GM15510 (cell line): ENCODE results near the gene COPZ2.

Experiments
- POLR2A ChIP-seq: IDR thresholded peaks from 3 replicates; pipeline ENCODE4 v1.6.1; 2011; ENCODE audit warnings: borderline replicate concordance; ENCODE audit not compliant: insufficient read length; ENCODE audit errors: extremely low read depth

Gene COPZ2

GRCh38 chr17:48056246-48056745 is 18.7 kb upstream of the COPZ2 start:
- TF ChIP-seq POLR2A, result no peak

- peak; percentile 50 for TF ChIP-seq POLR2A
Observed at GRCh38 chr17:48055531-48056245, 18.1 kb upstream of the COPZ2 start.

- TF ChIP-seq POLR2A, result no peak
Observed at GRCh38 chr17:48054238-48055185, 16.9 kb upstream of the COPZ2 start.

GRCh38 chr17:48053758-48054237 is 16.2 kb upstream of the COPZ2 start:
- TF ChIP-seq POLR2A, result no peak

GRCh38 chr17:48052956-48053757 is 15.6 kb upstream of the COPZ2 start:
- TF ChIP-seq POLR2A, result no peak

- no peak for TF ChIP-seq POLR2A
Observed at GRCh38 chr17:48051706-48052486, 14.3 kb upstream of the COPZ2 start.

- no peak for TF ChIP-seq POLR2A
Observed at GRCh38 chr17:48051283-48051682, 13.7 kb upstream of the COPZ2 start.

GRCh38 chr17:48048384-48049126 is 11.0 kb upstream of the COPZ2 start:
- TF ChIP-seq POLR2A, result peak; percentile 76

GRCh38 chr17:48047741-48048383 is 10.3 kb upstream of the COPZ2 start, which contains the start of gene NFE2L1:
NFE2L1 (plus strand) TSS chr17:48048359; CDS start chr17:48051119, 2,760 bp downstream.
- peak; percentile 79 for TF ChIP-seq POLR2A

- peak; percentile 75 for TF ChIP-seq POLR2A
Observed at GRCh38 chr17:48047113-48047740, 9.6 kb upstream of the COPZ2 start.

GRCh38 chr17:48046296-48046695 is 8.7 kb upstream of the COPZ2 start:
- TF ChIP-seq POLR2A, result no peak
